HG02759 (cell line): ENCODE measurements around the gene MRM2.

Source experiments
- ATAC-seq: cut with Tn5 transposase; IDR thresholded peaks from one replicate; pipeline ENCODE4 v1.9.1; 2021; ENCODE audit warnings: mild to moderate bottlenecking, moderate library complexity; ENCODE audit not compliant: unreplicated experiment

Gene MRM2

DNA sequence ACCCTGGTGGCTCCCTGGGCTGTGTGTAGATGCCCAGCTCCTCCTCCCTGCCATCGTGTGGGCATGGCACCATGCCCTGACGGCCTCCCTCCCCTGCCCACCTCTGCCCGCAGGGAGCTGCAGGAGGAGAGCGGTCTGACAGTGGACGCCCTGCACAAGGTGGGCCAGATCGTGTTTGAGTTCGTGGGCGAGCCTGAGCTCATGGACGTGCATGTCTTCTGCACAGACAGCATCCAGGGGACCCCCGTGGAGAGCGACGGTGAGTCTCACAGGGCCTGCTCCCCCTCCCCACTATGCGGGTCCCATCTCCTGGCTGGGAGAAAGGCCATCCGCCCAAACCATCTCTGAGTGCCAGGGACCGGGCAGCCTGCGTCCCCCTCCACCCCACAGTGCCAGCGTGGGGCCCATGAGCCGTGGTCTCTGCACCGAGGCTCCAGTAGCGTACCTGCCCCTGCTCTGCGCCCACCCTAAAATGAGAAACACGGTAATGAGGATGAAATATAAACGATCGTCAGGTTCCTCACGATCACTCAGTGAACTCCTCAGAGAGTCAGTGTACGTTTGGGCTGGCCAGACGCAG, 7.8 kb upstream of the MRM2 start:
- ATAC-seq, result no peak

DNA sequence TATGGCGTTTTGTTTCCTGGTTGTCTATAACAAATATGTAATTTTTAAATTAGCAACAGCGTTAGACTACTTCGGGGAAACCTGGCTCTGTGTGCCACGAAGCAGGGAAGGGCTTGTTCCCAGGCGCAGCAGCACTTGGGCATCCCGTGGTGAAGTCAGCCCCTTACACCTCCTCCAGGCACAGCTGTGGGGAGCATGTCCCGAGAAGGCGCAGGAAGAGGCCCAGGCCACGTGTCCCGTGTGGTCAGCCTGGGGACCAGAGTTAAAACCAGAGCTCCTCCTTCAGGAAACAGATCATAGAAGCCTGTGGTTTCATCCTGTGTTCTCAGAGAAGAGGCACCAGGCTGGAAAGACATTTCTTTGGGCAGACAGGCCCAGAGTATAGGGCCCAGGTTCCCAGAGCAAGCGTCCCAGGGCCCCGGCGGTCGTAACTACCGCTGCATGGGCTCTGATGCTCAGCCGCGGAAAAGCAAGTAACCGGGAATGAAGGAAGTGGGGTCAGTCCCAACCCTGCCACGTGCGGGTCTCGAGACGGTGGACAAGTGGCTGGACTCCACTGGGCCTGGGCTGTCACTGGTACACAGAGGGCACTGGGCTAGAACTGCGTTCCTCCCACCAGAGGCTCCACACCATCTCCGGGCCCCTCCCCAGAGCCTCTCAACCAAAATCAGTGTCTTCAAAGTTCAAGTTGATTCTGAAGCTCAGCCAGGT, 7.1 kb upstream of the MRM2 start:
- ATAC-seq, result no peak

DNA sequence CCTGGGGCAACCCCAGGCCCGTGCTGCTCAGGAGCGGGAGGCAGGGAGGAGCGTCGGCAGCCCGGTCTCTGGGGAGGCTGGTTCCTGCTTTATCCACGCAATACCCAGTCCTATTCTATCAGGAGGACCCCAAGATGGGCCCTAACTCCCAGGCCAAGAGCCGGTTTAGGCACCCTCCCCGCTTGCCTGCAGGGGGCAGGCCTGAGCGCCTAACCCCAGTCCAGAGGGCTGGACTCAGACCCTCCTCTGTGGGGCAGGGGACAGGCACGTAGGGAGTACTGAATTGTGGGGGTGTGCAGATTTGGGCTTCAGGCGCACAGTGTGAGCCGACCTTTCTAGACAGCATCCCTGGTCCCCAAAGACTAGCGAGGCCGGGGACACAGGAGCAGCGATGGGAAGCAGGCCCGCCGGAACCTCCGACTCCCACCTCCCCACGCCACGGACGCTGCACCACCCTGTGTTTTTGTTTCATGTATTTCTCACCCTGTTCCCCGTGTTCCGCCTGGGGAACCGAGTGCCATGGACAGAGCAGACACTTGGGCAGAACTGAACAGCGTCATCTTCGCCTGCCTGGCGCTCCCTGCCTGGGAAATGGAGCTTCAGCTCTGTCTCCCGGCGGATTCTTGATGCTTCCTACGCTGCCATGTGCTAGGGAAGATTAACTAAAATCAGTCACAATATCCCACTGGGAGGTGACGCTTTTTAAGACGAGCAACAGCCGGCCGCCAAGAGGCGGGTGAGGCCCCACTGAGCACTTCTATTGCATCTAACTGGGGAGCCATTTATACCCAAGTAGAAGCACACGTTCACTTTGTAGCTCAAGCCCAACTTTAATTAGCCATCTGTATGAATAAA, 5.4 kb upstream of the MRM2 start:
- ATAC-seq, result no peak

DNA sequence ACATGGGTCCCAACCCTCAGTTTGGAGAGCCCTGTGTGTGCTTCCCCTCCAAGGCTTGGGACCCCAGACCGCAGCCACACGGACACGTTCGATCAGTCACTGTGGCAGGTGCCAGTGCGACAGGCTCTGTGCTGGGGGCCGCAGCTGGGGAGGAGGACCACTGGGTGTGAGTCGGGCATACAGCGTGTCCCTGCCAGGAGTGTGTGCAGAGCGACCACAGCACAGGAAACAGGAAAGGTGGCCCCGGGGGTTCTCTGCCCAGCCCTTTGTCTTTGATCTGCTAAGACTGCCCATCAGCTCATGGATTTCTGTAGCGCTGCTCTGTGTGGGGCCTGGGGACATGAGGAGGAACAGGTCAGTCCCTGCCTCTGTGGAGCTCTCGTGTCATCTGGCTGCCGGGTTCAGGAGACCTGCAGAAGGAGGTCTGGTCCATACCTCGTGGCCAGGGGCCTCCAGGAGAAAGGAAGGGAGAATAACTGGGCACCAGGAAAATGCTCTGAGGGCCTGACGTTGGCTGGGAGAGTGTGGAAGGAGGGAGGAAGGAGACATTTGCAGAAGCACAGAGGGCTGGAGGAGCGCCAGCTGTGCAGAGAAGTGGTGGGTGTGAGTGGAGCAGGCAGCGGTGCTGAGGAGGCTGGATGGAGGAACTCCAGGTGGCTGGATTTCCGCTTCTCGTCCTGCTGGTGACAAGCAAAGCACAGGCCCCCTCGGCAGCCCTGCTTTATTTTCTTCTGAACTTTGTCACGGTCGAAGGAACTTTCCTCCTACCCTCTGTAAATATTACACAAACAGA, 4.1 kb upstream of the MRM2 start:
- ATAC-seq, result no peak

DNA sequence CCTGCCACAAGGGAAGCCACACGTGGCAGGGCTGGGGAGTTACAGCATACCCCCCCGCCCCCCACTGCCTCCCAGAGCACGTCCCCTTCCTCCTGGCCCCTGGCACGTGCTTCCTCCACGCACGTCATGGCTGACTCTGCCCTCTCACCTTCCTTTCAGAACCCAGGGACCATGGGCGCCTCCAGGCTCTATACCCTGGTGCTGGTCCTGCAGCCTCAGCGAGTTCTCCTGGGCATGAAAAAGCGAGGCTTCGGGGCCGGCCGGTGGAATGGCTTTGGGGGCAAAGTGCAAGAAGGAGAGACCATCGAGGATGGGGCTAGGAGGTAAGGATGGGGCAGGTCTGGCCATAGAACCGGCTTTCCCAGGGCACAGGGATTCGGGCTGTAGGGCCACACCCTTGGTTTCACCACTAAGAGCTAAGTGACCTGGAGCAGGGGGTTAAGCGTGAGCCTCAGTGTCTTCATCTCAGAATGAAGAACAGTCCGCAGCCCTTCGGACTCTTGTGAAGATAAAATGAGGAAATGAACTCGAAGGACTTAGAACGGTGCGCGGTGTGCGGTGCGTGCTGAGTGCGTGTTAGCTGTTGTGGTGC, 2.5 kb upstream of the MRM2 start:
- no peak for ATAC-seq

DNA sequence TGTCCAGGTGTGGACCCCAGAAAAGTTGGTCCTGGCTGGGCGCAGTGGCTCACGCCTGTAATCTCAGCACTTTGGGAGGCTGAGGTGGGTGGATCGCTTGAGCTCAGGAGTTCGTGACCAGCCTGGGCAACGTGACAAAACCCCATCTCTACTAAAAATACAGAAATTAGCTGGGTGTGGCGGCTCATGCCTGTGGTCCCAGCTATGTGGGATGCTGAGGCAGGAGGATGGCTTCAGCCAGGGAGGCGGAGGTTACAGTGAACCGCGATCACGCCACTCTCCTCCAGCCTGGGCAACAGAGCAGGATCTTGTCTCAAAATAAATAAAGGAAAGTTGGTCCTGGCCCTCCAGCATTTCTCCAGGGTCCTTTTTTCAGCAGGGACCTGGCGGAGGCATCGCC, 1.5 kb upstream of the MRM2 start:
- no peak for ATAC-seq

DNA sequence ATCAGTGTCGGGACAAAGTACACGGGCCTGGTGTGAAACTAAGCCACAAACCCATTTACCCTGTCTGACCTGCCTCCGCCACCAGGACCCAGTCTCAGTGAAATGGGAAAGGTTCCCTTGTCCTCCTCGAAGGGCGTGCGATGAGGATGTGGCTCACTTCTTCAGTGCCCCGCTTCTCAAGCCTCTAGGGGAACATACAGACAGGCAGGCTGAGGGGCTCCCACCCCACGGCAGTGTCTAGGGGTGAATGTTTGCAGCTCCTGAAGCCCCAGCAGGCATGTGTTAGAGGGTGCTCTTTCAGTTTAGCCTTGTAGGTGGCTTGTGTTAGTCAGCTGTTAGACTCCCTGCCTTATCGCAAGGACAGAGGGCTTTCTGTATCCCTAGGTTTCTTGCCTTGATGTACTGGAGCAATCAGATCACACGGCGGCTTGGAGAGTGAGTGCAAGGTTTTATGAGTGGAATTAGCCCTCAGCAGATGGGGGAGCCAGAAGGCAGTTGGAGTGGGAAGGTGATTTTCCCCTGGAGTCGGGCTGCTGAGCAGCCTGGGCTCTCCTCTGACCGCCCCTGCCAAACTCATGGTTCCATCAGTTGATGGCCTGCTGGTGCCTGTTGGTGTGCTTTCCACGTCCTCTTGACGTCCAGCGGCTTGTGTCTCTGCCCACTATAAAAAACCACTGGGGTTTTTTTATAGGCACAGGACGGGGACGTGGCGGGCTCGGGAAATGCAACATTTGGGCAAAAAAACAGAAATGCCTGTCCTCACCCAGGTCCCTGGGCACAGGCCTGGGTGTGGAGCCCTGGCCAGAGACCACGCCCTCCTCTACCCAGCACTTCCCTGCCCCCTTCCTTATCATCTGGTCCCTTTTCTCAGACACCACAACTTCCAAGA, 780 bp upstream of the MRM2 start:
- ATAC-seq, result peak; percentile 5

DNA sequence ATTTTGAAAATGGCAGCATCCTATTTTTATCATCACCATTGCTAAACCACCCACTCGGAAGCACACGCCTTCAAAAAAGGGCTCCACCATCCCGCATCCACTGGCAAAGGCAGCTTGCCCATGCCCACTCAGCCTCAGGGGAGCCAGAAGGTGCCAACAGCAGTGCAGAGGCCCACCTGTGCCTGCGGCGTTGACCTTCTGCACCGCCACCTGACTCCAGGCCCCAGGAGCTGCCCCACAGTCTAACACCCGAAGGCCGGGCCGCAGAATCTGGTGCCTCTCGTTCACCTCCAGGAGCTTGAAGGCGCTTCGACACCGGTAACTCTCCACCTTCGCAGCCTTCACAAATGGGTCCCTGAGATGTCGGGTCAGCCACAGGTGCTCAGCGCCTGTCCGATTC, 2.8 kb downstream of the MRM2 start:
- no peak for ATAC-seq

DNA sequence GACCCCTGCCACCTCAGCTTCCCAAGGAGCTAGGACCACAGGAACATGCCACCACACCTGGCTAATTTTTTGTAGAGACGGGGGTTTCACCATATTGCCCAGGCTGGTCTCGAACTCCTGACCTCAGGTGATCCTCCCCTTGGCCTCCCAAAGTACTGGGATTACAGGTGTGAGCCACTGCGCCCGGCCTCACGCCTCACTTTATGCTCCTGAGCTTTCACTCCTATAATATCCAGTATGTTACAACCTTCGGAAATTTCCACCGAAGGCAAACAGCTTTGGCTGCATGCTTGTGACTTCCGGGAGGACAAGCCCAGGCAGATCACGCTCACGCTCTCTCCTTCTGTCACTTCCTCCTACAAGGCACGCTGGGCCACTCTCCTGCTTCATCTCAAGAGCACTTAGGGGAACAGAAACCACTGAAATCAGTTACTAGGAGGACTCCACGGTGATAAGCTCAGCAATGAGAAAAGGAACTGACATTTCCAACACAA, 4.8 kb downstream of the MRM2 start:
- ATAC-seq, result peak; percentile 52

DNA sequence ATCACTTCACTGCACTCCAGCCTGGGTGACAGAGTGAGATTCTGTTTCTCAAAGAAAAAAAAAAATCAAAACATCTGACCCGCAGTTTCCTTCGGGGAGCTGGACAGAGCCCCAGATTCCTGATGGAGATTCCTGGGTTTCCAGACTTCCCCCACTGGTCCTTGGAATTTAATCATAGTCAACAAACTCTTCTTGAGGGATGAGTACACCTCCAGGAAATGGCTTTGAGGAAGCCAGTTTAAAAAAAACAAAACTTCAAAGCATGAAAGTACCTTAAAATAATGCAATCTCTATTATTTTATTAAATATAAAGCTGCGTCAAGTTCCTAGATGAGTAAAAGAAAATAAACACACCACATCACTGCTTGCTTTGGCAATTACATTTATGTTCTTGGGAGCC, 8.1 kb downstream of the MRM2 start:
- ATAC-seq, result no peak

DNA sequence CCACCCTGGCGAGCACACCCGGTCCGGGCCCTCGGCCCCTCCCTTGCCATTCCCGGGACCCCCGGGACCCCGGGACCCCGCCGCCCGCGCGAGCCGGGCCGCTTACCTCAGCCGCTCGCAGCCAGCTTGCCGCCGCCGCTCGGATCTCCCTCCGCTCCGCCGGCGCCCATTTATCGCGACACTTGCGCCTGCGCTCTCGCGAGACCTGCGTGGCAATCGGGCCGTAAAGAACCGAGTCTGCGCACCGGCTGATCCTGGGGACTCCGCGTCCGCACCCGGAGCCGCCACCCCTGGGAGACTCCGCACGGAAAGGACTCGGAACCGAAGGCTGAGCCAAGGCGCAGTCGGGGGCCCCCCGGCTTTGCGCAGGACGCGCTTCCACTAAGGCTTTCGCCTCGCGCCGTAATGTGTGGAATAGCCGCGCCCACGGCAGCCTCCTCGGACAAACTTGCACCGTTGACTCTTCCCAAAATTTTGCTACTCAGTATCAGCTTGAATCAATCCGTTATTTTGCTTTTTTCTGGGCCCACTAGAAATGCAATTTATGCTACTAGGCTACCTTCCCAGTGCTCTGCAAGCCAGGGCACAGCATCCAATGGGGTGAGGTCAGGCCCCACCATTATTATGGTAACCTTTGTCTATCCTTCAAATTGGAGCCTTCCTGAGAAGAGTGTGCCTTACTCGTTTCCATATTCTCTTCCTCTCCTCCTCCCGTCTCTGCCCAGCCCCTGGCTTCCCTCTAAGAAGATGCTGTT, 9.1 kb downstream of the MRM2 start, which contains the start of gene MAD1L1:
Gene MAD1L1, minus strand, starts transcription at position 180 of the 755 bp plus-strand sequence. CDS start 2,812 bp downstream, outside the sequence.
- peak; percentile 80 for ATAC-seq

DNA sequence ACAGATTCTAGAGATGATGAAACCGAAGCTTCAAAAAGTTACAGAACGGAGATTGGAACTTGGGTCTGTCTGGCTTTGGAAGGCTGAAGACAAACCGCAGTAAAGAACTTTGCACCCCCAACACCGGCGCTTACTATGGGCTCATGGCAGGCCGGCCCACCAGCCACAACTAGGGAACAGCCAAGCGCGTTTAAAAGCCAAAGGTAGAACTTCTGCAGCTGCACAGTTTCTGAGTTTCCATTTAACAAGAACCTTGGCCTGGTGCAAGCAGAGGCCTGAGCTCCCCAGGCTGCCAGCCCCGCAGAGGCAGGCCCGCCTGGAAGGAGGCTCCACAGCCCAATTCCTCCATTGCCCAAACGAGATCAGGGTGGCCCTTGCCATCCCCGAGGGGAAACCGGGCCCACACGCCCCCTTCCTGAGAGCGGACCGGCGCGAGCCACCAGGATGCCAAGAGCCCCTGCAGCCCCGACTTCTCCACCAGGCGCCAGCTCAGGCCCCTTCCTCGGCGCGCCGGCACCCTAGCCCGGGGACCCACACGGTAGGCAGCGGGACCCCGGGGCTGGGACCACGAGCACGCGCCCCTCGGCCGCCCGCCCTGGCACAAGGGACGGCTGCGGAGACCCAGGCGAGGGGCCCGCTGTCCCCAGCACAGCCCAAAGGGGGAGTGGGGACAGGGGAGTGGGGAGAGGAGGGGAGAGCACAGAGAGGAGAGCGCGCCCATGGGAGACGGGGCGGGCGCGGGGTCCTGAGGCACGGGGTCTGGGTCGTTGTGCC, 9.8 kb downstream of the MRM2 start:
- ATAC-seq, result peak; percentile 36

DNA sequence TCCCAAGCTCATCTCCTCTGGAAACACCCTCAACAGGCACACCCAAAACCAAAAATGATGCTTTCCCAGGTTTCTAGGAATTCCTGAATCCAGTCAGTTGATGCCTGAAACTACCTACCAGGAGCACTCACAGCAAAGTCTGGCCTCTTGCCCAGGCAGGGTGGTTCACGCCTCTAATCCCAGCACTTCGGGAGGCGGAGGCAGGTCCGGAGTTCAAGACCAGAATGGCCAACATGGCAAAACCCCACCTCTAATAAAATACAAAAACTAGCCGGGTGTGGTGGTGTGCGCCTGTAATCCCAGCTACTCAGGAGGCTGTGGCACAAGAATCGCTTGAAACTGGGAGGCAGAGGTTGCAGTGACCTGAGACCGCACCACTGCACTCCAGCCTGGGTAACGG, 11.1 kb downstream of the MRM2 start:
- no peak for ATAC-seq

DNA sequence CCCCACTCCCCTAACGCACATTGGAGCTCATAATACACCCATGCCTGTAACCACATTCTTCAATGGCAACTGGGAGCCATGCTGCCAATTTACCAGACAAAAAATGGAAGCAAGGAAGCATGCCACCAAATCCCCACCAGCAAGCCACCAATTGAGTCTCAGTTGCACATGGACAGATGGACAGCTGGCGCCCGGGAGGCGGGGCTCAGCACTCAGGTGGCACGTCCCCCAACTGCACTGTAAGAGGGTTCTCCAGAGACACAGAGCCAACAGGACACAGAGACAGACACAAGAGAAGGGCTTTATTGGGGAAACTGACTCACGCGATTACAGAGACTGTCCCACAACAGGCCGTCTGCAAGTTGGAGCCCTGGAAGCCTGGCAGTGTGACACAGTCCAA, 11.8 kb downstream of the MRM2 start:
- ATAC-seq, result no peak

DNA sequence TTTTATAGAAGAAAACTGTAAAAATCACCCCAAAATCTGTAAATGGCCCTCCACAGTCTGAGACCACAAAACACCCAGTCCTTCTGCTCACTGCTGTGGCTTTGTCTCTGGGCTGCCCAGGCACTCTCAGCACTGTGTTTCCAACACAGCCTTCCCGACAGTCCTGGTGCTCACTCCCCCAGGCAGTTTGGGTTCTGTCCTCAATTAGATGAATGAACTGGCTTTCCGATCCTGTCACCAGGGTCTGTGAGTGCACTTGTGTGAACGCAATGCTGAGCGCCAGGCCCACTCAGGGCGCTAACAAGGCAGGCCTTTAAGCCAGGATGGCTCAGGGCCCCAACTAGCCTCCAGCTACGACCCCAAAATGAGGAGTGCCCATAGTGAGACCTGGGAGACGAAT, 12.5 kb downstream of the MRM2 start:
- ATAC-seq, result no peak

DNA sequence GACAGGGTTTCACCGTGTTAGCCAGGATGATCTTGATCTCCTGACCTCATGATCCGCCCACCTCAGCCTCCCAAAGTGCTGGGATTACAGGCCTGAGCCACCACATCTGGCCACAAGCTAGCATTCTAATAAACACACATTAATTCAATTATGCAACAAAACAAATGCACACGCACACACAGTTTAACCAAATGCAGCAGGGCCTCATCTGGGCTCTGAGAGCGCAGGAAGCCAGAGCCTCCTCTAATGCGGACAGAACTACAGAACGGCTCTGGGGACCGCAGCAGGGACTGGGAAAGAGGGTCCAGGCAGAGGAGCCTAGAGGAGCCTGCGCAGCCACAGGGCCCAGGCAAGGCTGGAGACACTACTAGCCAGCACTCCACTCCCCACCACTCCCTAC, 13.1 kb downstream of the MRM2 start:
- no peak for ATAC-seq

DNA sequence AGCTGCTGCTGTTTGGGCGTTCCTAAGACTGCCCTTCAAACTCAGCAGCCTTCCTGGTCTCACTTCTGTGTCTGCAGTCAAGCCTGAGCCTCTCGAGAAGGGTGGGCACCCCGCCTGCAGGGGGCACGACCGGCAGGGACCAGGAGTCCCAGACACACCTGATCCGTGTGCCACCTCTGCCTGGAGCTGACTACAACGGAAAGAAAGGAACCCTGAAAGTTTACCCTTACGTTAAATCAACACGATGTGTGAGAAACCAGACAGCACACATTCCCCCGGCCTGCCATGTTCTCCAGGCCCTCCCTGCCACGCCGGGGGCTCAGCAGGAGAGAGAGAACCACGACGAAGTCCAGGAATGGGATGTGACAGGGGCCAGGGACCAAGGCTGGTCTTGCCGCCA, 14.3 kb downstream of the MRM2 start:
- no peak for ATAC-seq

DNA sequence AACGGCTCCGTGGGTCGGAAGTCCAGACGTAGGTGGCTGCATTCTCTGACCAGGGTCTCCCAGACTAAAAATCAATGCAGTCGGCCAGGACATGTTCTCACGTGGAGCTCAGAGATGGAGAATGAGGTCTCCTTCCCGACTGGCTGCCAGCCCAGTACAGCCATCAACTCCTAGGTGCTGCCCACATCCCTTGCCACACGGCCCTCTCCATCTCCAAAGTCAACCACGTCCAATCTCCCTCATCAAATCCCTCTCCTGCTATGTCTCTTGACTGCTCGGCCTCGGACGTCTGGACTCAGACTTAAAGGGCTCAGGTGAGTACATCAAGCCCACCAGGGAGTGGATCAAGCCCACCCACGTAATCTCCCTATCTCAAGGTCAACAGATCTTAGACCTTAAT, 16.2 kb downstream of the MRM2 start:
- ATAC-seq, result no peak
